ENCODE data around the gene GALNTL6.

The GALNTL6 gene

DNA sequence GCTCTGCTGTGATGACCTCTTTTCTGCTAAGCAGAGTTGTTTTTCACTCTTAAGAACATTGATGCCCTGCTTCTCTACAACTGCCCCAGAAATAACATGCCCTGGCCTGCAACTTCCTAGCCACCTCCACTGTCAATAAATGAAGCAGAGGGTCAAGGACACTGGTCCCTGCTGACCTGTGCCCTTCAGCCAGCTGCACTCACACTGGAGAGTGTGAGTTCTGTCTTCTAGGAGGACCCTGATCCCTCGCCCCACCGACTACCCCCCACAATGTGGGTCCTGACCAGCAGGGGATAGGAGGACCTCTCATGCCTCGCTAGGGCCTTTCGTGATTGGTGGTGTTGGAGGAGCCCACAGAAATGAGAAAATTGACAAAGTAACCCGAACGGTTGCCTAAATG is 947.3 kb downstream of the GALNTL6 start:
- Histone ChIP-seq H3K36me3 (ENCODE audit: insufficient read depth, low read length) (no peaks in the 10 kb centered on the region), H3K4me3 (ENCODE audit: low read depth in 1 of 2, low read length in 2 of 2) (no peak overlapping the region), H3K9me3 (ENCODE audit: low read length) (no peaks in the 10 kb centered on the region), H3K27me3 (ENCODE audit: control insufficient read depth in 1 of 2, insufficient read depth in 2 of 2, low read length in 2 of 2) (no peaks in the 10 kb centered on the region), H3K27ac (ENCODE audit: low read depth, low read length) (no peak overlapping the region), H3K4me1 (ENCODE audit: insufficient read depth, low read length) (no peaks in the 10 kb centered on the region), H3K9ac (ENCODE audit: low read length) (no peak overlapping the region)

DNA sequence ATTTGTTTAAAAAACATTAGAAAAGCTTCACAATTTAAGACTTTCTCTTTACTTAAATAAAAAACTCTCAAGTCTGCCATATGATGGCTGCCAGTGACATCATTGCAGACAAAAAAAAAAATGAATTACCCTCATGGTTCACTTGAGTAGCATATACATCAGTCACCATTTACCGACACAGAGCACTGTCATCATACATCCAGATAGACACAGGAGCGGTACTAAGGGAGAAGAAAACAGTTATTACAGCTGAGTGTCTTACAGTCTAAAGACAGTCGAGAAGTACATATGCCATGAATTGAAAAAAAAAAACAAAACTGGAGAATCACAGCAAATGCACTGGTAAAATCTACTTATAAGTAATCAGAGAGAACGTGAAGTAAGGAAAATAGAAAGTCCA is 949.7 kb downstream of the GALNTL6 start:
- no peaks in the 10 kb centered on the region for H3K4me1 ChIP-seq (ENCODE audit: insufficient read depth, low read length)
- H3K27ac ChIP-seq (ENCODE audit: low read depth, low read length): no peak overlapping the region
- no peaks in the 10 kb centered on the region for H3K36me3 ChIP-seq (ENCODE audit: insufficient read depth, low read length)
- H3K27me3 ChIP-seq (ENCODE audit: control insufficient read depth in 1 of 2, insufficient read depth in 2 of 2, low read length in 2 of 2): no peaks in the 10 kb centered on the region
- H3K4me3 ChIP-seq (ENCODE audit: low read depth in 1 of 2, low read length in 2 of 2): no peak overlapping the region
- no peak overlapping the region for H3K9ac ChIP-seq (ENCODE audit: low read length)
- no peaks in the 10 kb centered on the region for H3K9me3 ChIP-seq (ENCODE audit: low read length)

DNA sequence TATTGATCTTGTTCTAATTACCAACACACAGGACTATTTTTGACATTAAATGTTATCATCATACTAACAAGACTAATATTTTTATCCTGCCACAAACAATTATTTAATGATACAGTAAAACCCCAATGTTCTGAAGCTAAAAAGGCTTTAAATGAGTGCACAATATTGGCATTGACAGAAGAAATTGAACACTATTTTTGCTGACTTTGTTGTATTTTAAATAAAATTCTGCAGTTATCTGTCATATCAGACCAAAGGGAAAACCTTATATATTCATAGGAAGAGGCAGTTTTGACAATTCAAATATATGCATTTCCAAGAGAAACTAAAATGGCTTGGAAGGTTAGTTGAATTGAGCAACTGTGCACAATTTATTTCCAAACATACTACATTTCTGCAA is 957.6 kb downstream of the GALNTL6 start:
- no peaks in the 10 kb centered on the region for H3K4me1 ChIP-seq (ENCODE audit: insufficient read depth, low read length)
- no peak overlapping the region for H3K27ac ChIP-seq (ENCODE audit: low read depth, low read length)
- no peaks in the 10 kb centered on the region for H3K9me3 ChIP-seq (ENCODE audit: low read length)
- no peaks in the 10 kb centered on the region for H3K36me3 ChIP-seq (ENCODE audit: insufficient read depth, low read length)
- no peak overlapping the region for H3K4me3 ChIP-seq (ENCODE audit: low read depth in 1 of 2, low read length in 2 of 2)
- H3K9ac ChIP-seq (ENCODE audit: low read length): no peak overlapping the region
- H3K27me3 ChIP-seq (ENCODE audit: control insufficient read depth in 1 of 2, insufficient read depth in 2 of 2, low read length in 2 of 2): no peaks in the 10 kb centered on the region

DNA sequence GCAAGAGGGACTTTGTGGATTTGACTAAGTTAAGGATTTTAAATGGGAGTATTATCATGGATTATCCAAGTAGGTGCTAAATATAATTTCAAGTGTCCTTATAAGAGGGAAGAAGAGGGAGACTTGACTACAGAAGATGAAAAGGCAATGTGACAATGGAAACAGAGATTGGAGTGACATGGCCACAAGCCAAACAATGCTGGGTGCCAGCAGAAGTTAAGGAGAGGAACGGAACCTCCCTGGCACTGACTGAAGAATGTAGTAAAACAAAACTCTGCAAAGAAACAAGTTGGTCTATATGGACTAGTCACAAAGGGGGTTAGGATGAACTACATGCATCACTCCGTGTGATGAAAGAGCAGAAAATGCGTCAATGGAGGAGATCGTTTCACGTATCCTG is 959.6 kb downstream of the GALNTL6 start:
- no peaks in the 10 kb centered on the region for H3K9me3 ChIP-seq (ENCODE audit: low read length)
- no peak overlapping the region for H3K9ac ChIP-seq (ENCODE audit: low read length)
- no peak overlapping the region for H3K27ac ChIP-seq (ENCODE audit: low read depth, low read length)
- H3K36me3 ChIP-seq (ENCODE audit: insufficient read depth, low read length): no peaks in the 10 kb centered on the region
- H3K4me1 ChIP-seq (ENCODE audit: insufficient read depth, low read length): no peaks in the 10 kb centered on the region
- no peaks in the 10 kb centered on the region for H3K27me3 ChIP-seq (ENCODE audit: control insufficient read depth in 1 of 2, insufficient read depth in 2 of 2, low read length in 2 of 2)
- H3K4me3 ChIP-seq (ENCODE audit: low read depth in 1 of 2, low read length in 2 of 2): no peak overlapping the region

DNA sequence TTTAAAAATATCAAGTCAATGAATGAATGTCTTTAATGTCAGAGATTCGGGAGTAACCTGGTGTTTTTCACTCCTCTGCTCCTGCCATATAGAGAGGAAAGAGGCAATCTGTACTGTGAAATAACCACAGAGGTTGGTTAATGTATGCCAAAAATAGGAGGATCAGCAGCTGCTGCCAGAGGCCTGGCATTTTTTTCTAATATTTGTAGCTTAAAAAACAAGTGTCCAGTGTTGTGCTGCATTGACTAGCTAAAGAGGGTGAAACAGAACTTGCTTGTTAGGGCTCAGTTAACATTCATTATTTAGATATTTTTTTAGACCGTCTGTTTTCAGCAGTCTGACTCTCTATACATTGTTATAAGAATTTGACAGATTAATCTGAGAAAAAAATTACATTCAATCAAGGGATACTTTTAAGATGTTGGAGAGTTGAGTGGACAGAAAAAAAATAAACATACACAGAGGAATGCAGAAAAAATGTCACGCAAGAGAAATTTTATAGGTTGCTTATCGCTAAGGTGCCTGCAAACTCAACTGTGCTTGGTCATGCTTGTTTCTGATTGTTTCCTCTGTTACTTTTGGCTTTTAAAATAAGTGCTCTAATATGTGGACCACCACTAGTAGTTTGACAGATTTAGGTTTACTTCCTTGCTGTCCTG is 963.1 kb downstream of the GALNTL6 start:
- no peak overlapping the region for H3K4me3 ChIP-seq (ENCODE audit: low read depth in 1 of 2, low read length in 2 of 2)
- H3K36me3 ChIP-seq (ENCODE audit: insufficient read depth, low read length): no peaks in the 10 kb centered on the region
- H3K9ac ChIP-seq (ENCODE audit: low read length): no peak overlapping the region
- no peak overlapping the region for H3K27ac ChIP-seq (ENCODE audit: low read depth, low read length)
- no peaks in the 10 kb centered on the region for H3K4me1 ChIP-seq (ENCODE audit: insufficient read depth, low read length)
- no peaks in the 10 kb centered on the region for H3K9me3 ChIP-seq (ENCODE audit: low read length)
- no peaks in the 10 kb centered on the region for H3K27me3 ChIP-seq (ENCODE audit: control insufficient read depth in 1 of 2, insufficient read depth in 2 of 2, low read length in 2 of 2)

DNA sequence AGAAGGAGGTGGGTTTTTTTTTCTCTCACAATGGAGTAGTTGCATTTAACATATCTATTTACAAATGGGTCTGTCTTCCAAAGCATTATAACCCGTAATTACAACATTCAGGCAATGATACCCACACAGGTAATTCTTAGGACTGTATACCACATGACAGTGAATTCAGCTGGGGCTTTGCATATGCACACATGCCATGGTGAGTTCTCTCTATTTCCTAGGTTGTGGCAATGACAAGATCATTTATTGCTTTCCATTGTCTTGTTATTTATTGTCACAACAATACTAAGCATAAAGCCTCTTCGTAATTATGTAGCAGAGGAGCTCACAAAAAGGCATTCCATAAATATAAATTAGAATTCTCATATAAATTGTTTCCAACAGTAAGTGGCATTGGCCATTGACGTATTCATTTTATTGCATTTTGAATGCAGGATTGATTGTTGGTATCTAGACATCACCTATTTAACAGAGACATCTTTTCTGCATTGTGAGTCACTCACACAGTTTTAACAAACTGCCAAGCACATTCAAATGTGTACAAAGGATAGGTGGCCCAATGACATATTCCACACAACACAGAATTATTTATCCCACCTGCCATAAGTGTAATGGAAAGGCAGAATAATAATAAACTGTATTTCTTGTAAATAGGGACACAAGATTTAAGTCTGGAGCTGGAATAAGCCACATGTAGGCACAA is 964.7 kb downstream of the GALNTL6 start:
- H3K27me3 ChIP-seq (ENCODE audit: control insufficient read depth in 1 of 2, insufficient read depth in 2 of 2, low read length in 2 of 2): no peaks in the 10 kb centered on the region
- H3K4me1 ChIP-seq (ENCODE audit: insufficient read depth, low read length): no peaks in the 10 kb centered on the region
- no peak overlapping the region for H3K4me3 ChIP-seq (ENCODE audit: low read depth in 1 of 2, low read length in 2 of 2)
- H3K27ac ChIP-seq (ENCODE audit: low read depth, low read length): no peak overlapping the region
- H3K36me3 ChIP-seq (ENCODE audit: insufficient read depth, low read length): no peaks in the 10 kb centered on the region
- no peaks in the 10 kb centered on the region for H3K9me3 ChIP-seq (ENCODE audit: low read length)
- H3K9ac ChIP-seq (ENCODE audit: low read length): no peak overlapping the region

DNA sequence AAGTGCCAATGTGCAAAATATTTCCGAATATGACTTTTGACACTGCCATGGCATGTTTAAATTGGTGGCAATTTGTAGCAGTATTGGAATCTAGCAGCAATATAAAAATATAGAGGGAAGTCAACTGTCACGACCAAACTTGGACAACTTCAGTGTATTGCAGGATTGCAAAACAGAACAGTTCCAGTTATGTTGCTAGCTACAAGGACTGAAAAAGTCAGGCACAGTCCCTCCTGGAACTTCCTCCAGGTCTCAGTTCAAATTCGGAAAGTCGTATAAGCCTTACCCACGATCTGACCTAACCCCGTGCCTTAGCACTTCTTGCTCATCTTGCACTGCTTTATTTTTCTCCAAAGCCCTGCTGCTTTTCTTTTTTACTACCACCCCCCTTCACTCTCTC is 965.4 kb downstream of the GALNTL6 start:
- Histone ChIP-seq H3K4me1 (ENCODE audit: insufficient read depth, low read length) (no peaks in the 10 kb centered on the region), H3K27ac (ENCODE audit: low read depth, low read length) (no peak overlapping the region), H3K4me3 (ENCODE audit: low read depth in 1 of 2, low read length in 2 of 2) (no peak overlapping the region), H3K9ac (ENCODE audit: low read length) (no peak overlapping the region), H3K9me3 (ENCODE audit: low read length) (no peaks in the 10 kb centered on the region), H3K36me3 (ENCODE audit: insufficient read depth, low read length) (no peaks in the 10 kb centered on the region), H3K27me3 (ENCODE audit: control insufficient read depth in 1 of 2, insufficient read depth in 2 of 2, low read length in 2 of 2) (no peaks in the 10 kb centered on the region)

DNA sequence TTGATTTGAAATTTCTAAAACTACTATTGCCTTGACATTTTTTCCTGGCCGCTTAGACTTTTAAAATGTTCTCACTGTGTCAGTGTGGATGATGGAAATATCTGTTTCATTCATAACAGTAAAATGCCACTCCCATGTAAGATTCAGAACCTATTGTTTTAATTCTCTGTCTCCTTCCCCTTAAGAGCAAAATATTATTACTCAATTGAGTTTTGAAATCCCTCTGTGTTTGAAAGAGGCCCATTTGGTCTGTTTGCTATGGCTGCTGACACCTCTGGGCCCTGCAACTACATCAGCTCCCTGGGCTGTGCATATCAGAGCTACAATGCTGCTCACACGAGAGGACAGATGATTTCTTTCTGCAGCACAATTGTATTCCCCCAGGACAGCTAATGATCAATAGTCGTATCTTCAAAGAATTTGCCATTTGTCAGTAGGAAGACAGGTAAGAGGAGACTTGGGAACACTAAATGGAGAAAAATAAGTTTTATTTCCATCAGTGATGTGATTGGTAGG is 967.4 kb downstream of the GALNTL6 start:
- Histone ChIP-seq H3K36me3 (ENCODE audit: insufficient read depth, low read length) (no peaks in the 10 kb centered on the region), H3K4me3 (ENCODE audit: low read depth in 1 of 2, low read length in 2 of 2) (no peak overlapping the region), H3K4me1 (ENCODE audit: insufficient read depth, low read length) (no peaks in the 10 kb centered on the region), H3K9ac (ENCODE audit: low read length) (no peak overlapping the region), H3K27me3 (ENCODE audit: control insufficient read depth in 1 of 2, insufficient read depth in 2 of 2, low read length in 2 of 2) (no peaks in the 10 kb centered on the region), H3K9me3 (ENCODE audit: low read length) (no peaks in the 10 kb centered on the region), H3K27ac (ENCODE audit: low read depth, low read length) (no peak overlapping the region)

DNA sequence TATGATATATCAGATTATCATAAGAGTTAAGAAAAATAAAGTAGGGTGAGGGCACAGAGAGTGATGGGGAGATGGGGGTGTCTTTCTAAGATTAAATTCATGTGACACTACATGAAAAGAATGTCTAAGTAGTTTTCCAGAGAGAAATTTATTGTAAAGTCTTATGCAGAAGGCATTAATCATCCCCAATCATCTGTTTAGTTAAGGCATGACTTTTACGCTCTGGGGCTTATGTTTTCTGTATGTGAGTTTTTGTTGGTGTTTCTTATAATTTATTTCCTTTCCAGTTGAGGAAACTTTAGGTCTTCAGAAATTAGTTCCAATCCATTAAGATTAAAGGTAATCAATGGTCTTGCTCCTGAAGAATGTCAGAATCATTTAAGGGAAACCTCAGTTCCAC is 972.4 kb downstream of the GALNTL6 start:
- H3K36me3 ChIP-seq (ENCODE audit: insufficient read depth, low read length): no peaks in the 10 kb centered on the region
- no peaks in the 10 kb centered on the region for H3K4me1 ChIP-seq (ENCODE audit: insufficient read depth, low read length)
- H3K9ac ChIP-seq (ENCODE audit: low read length): no peak overlapping the region
- no peak overlapping the region for H3K27ac ChIP-seq (ENCODE audit: low read depth, low read length)
- no peaks in the 10 kb centered on the region for H3K27me3 ChIP-seq (ENCODE audit: control insufficient read depth in 1 of 2, insufficient read depth in 2 of 2, low read length in 2 of 2)
- no peaks in the 10 kb centered on the region for H3K9me3 ChIP-seq (ENCODE audit: low read length)
- H3K4me3 ChIP-seq (ENCODE audit: low read depth in 1 of 2, low read length in 2 of 2): no peak overlapping the region

DNA sequence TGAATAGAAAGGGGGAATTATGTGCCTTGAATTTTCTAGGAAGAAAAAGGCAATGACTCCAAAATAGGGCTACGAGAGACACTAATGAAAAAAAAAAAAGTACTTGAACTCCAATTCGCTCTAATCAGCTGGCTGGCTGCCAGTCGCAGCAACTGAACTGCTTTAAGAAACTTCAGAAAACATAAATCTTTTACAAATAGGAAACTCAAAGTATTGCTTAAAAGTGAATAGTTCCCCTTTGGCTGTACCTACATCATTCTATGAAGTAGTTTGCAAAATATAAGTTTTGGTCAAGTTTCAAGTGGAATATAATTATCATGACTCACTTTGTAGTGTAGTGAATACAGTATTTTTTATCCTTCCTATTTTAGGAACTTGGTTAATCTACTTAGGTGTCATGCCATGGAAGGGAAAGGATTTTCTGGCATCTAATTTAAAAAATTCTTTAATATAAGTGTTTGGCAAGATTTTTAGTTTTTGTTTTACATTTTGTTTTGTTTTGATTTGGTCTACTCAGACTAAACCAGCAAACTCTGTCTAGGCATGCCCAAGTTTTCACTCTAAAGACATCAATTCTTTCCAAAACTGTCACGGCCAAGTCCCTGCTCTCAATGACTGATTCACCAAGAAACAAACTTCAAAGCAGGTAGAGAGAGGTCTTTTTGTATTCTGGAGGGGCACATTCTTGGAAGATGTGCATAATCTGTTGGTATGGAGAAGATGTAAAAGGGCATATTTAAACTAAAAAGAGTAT is 973.0 kb downstream of the GALNTL6 start:
- Histone ChIP-seq H3K27me3 (ENCODE audit: control insufficient read depth in 1 of 2, insufficient read depth in 2 of 2, low read length in 2 of 2) (no peaks in the 10 kb centered on the region), H3K4me3 (ENCODE audit: low read depth in 1 of 2, low read length in 2 of 2) (no peak overlapping the region), H3K4me1 (ENCODE audit: insufficient read depth, low read length) (no peaks in the 10 kb centered on the region), H3K27ac (ENCODE audit: low read depth, low read length) (no peak overlapping the region), H3K9ac (ENCODE audit: low read length) (no peak overlapping the region), H3K9me3 (ENCODE audit: low read length) (no peaks in the 10 kb centered on the region), H3K36me3 (ENCODE audit: insufficient read depth, low read length) (no peaks in the 10 kb centered on the region)

DNA sequence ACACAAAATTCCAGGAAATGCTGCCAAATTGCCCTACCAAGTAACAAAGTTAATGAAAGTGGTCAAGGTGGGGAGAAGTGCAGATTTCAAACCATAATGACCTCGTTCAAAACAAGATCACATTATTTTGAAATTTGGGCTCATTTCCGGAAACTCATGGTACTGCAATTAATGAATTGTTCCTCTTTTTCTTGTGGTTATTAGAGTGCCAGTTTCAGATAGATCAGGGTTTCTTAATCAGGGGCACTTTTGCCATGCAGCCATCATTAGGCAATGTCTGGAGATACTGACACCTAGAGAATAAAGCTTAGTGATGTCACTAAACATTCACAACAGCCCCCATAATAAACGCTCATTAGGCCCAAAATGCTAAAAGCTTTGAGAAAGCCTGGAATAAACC is 973.9 kb downstream of the GALNTL6 start:
- Histone ChIP-seq H3K36me3 (ENCODE audit: insufficient read depth, low read length) (no peaks in the 10 kb centered on the region), H3K4me1 (ENCODE audit: insufficient read depth, low read length) (no peaks in the 10 kb centered on the region), H3K4me3 (ENCODE audit: low read depth in 1 of 2, low read length in 2 of 2) (no peak overlapping the region), H3K27ac (ENCODE audit: low read depth, low read length) (no peak overlapping the region), H3K27me3 (ENCODE audit: control insufficient read depth in 1 of 2, insufficient read depth in 2 of 2, low read length in 2 of 2) (no peaks in the 10 kb centered on the region), H3K9me3 (ENCODE audit: low read length) (no peaks in the 10 kb centered on the region), H3K9ac (ENCODE audit: low read length) (no peak overlapping the region)

Data from muscle layer of colon (tissue), 2 donors.